Mesenchymal stem cell (in vitro differentiated cells and primary cell): ENCODE measurements around the gene PKN3.

Experiments used
- DNase-seq: peaks from one replicate; pipeline ENCODE4 v3.0.0-alpha.2; 2013
- H2AFZ ChIP-seq: one replicate; pipeline ENCODE4 v1.6.1; 2013; ENCODE audit warnings: low read depth, mild to moderate bottlenecking, control low read depth, inconsistent platforms, low read length, moderate library complexity
- H2AK5ac ChIP-seq: 2 replicates; pipeline ENCODE4 v1.6.1; 2013; ENCODE audit warnings: low read length, moderate library complexity, mild to moderate bottlenecking, inconsistent platforms; ENCODE audit not compliant: severe bottlenecking
- H2BK120ac ChIP-seq: one replicate; pipeline ENCODE4 v1.6.1; 2013; ENCODE audit warnings: low read depth, mild to moderate bottlenecking, inconsistent platforms, low read length, moderate library complexity
- H2BK12ac ChIP-seq, 2 experiments: one replicate each; pipeline ENCODE4 v1.6.1; 2013; ENCODE audit warnings: inconsistent platforms in 2 of 2, low read length in 2 of 2, mild to moderate bottlenecking in 2 of 2, moderate library complexity in 2 of 2, control low read depth in 1 of 2
- H2BK15ac ChIP-seq: one replicate; pipeline ENCODE4 v1.6.1; 2013; ENCODE audit warnings: mild to moderate bottlenecking, low read depth, inconsistent platforms; ENCODE audit not compliant: poor library complexity, severe bottlenecking
- H2BK5ac ChIP-seq: 2 replicates; pipeline ENCODE4 v1.6.1; 2013; ENCODE audit warnings: low read depth, mild to moderate bottlenecking, low read length, control low read depth, inconsistent platforms; ENCODE audit not compliant: poor library complexity, severe bottlenecking
- H3K14ac ChIP-seq, 2 experiments: one replicate each; pipeline ENCODE4 v1.6.1; 2013; ENCODE audit warnings: inconsistent platforms in 2 of 2, low read length in 2 of 2, control low read depth in 1 of 2, mild to moderate bottlenecking in 1 of 2, moderate library complexity in 1 of 2
- H3K18ac ChIP-seq, 2 experiments: one replicate each; pipeline ENCODE4 v1.6.1; 2013; ENCODE audit warnings: inconsistent platforms in 2 of 2, low read length in 2 of 2, control low read depth in 1 of 2, low read depth in 1 of 2, mild to moderate bottlenecking in 1 of 2
- H3K23ac ChIP-seq, 2 experiments: one replicate each; pipeline ENCODE4 v1.6.1; 2013; ENCODE audit warnings: inconsistent platforms in 2 of 2, low read length in 2 of 2, mild to moderate bottlenecking in 2 of 2, moderate library complexity in 2 of 2, control low read depth in 1 of 2
- H3K27ac ChIP-seq: 2 replicates; pipeline ENCODE4 v1.5.1; 2013; ENCODE audit warnings: mild to moderate bottlenecking, moderate library complexity, low read length, control low read depth, inconsistent platforms; ENCODE audit not compliant: poor library complexity, severe bottlenecking
- H3K27me3 ChIP-seq, 2 experiments: 2 replicates each; pipeline versions ENCODE4 v1.6.1 to v1.7.0; 2013; ENCODE audit warnings: low read length in 2 of 2, mild to moderate bottlenecking in 2 of 2, moderate library complexity in 2 of 2, control low read depth in 1 of 2, inconsistent platforms in 1 of 2; ENCODE audit not compliant: control insufficient read depth in 1 of 2, insufficient read depth in 1 of 2
- H3K36me3 ChIP-seq, 2 experiments: 2 replicates each; pipeline versions ENCODE4 v1.6.1 to v1.7.0; 2013; ENCODE audit warnings: low read length in 2 of 2, control low read depth in 1 of 2, inconsistent platforms in 1 of 2, low read depth in 1 of 2, mild to moderate bottlenecking in 1 of 2; ENCODE audit not compliant: insufficient read depth in 2 of 2, control insufficient read depth in 1 of 2
- H3K4ac ChIP-seq, 2 experiments: one replicate each; pipeline ENCODE4 v1.6.1; 2013; ENCODE audit warnings: inconsistent platforms in 2 of 2, low read length in 2 of 2, mild to moderate bottlenecking in 2 of 2, moderate library complexity in 2 of 2, control low read depth in 1 of 2, low read depth in 1 of 2
- H3K4me1 ChIP-seq: 2 replicates; pipeline ENCODE4 v1.6.1; 2013; ENCODE audit warnings: low read depth, low read length, control low read depth; ENCODE audit not compliant: control insufficient read depth, insufficient read depth
- H3K4me2 ChIP-seq: 2 replicates; pipeline ENCODE4 v1.6.1; 2013; ENCODE audit warnings: low read length, mild to moderate bottlenecking, inconsistent platforms; ENCODE audit not compliant: poor library complexity, severe bottlenecking
- H3K4me3 ChIP-seq, 2 experiments: 2 replicates each; pipeline versions ENCODE4 v1.5.1 to v1.7.0; 2013; ENCODE audit warnings: low read length in 2 of 2, mild to moderate bottlenecking in 2 of 2, control low read depth in 1 of 2, low read depth in 1 of 2; ENCODE audit not compliant: insufficient read depth in 1 of 2
- H3K79me1 ChIP-seq: replicated peaks from 2 replicates; pipeline ENCODE4 v1.6.1; 2013; ENCODE audit warnings: mild to moderate bottlenecking, control low read depth, low read length, inconsistent platforms; ENCODE audit not compliant: poor library complexity, severe bottlenecking
- H3K9ac ChIP-seq: 2 replicates; pipeline ENCODE4 v1.7.0; 2013; ENCODE audit warnings: mild to moderate bottlenecking, low read length, moderate library complexity
- H3K9me3 ChIP-seq: 2 replicates; pipeline ENCODE4 v1.7.0; 2013; ENCODE audit warnings: mild to moderate bottlenecking, low read length; ENCODE audit not compliant: control insufficient read depth
- H4K8ac ChIP-seq: one replicate; pipeline ENCODE4 v1.6.1; 2013; ENCODE audit warnings: inconsistent platforms, mild to moderate bottlenecking, low read length, moderate library complexity
- H4K91ac ChIP-seq: one replicate; pipeline ENCODE4 v1.6.1; 2013; ENCODE audit warnings: mild to moderate bottlenecking, low read length, inconsistent platforms
- WGBS: methylation state at CpG from one replicate; pipeline ENCODE4 v1.1.7; 2013; ENCODE audit warnings: mixed read lengths; 5-methylcytosine and 5-hydroxymethylcytosine counted together

PKN3 gene

GRCh38 chr9:128684325-128685199 is 17.7 kb upstream of the PKN3 start:
- WGBS: 2% methylated on average over 15 of the region's 15 CpGs
- peaks cover 0 to 3% of the 10 kb centered on the region in 2 experiments for H3K36me3 ChIP-seq
- peak overlapping the region; percentile 90 to 97 for H3K18ac ChIP-seq
- DNase-seq: peak; percentile 79
- H3K9ac ChIP-seq: peak overlapping the region; percentile 91
- peak overlapping the region in 1 of 2 experiments; percentile 71 for H3K23ac ChIP-seq
- peaks cover 16% of the 10 kb centered on the region for H3K79me1 ChIP-seq
- peak overlapping the region in 1 of 2 experiments; percentile 97 for H3K14ac ChIP-seq
- peak overlapping the region; percentile 70 to 80 for H3K4me3 ChIP-seq
- peak overlapping the region; percentile 88 for H2AK5ac ChIP-seq
- H3K9me3 ChIP-seq: no peaks in the 10 kb centered on the region
- H2BK5ac ChIP-seq: peak overlapping the region; percentile 46
- peak overlapping the region; percentile 87 for H2BK120ac ChIP-seq
- H4K91ac ChIP-seq: peak overlapping the region; percentile 74
- H2AFZ ChIP-seq: peak overlapping the region; percentile 47
- H3K4me2 ChIP-seq: peak overlapping the region; percentile 70
- peaks cover 30% of the 10 kb centered on the region for H3K4me1 ChIP-seq
- H3K27ac ChIP-seq: peak overlapping the region; percentile 92
- H4K8ac ChIP-seq: peak overlapping the region; percentile 88
- H2BK15ac ChIP-seq: peak overlapping the region; percentile 95
- no peaks in the 10 kb centered on the region for H3K27me3 ChIP-seq
- peak overlapping the region in 1 of 2 experiments; percentile 90 for H2BK12ac ChIP-seq
- peak overlapping the region; percentile 90 to 99 for H3K4ac ChIP-seq

GRCh38 chr9:128685636-128686489 is 16.4 kb upstream of the PKN3 start:
- 92% methylated on average over 9 of the region's 17 CpGs for WGBS
- Histone ChIP-seq H3K4ac (peak overlapping the region; percentile 13 to 57), H3K4me3 (no peak overlapping the region), H2BK15ac (no peak overlapping the region), H3K27ac (peak overlapping the region; percentile 6), H3K9me3 (no peaks in the 10 kb centered on the region), H2BK12ac (peak overlapping the region; percentile 51 to 62), H3K23ac (no peak overlapping the region), H3K79me1 (peaks cover 16% of the 10 kb centered on the region), H3K4me2 (peak overlapping the region; percentile 40), H3K14ac (no peak overlapping the region), H3K27me3 (no peaks in the 10 kb centered on the region), H4K8ac (peak overlapping the region; percentile 74), H2AFZ (peak overlapping the region; percentile 36), H4K91ac (peak overlapping the region; percentile 70), H3K18ac (peak overlapping the region in 1 of 2 experiments; percentile 52), H2AK5ac (peak overlapping the region; percentile 54), H3K9ac (peak overlapping the region; percentile 35), H3K4me1 (peaks cover 29% of the 10 kb centered on the region), H3K36me3 (peaks cover 0 to 3% of the 10 kb centered on the region in 2 experiments), H2BK120ac (no peak overlapping the region), H2BK5ac (no peak overlapping the region)
- DNase-seq: peak; percentile 79

GRCh38 chr9:128687453-128687852 is 14.8 kb upstream of the PKN3 start:
- Histone ChIP-seq H3K14ac (no peak overlapping the region), H2BK15ac (no peak overlapping the region), H4K8ac (no peak overlapping the region), H3K4me3 (no peak overlapping the region), H2AK5ac (no peak overlapping the region), H4K91ac (no peak overlapping the region), H3K36me3 (peaks cover 4 to 11% of the 10 kb centered on the region in 2 experiments), H3K4ac (peak overlapping the region in 1 of 2 experiments; percentile 73), H2BK120ac (no peak overlapping the region), H3K23ac (no peak overlapping the region), H3K4me1 (peaks cover 27% of the 10 kb centered on the region), H3K27me3 (no peaks in the 10 kb centered on the region), H3K9me3 (no peaks in the 10 kb centered on the region), H3K27ac (no peak overlapping the region), H2BK5ac (no peak overlapping the region), H3K79me1 (peaks cover 8% of the 10 kb centered on the region), H3K9ac (no peak overlapping the region), H2BK12ac (peak overlapping the region in 1 of 2 experiments; percentile 57), H3K4me2 (no peak overlapping the region), H2AFZ (no peak overlapping the region), H3K18ac (no peak overlapping the region)
- DNase-seq: no peak
- 100% methylated on average over 1 of the region's 4 CpGs for WGBS
